NB4 (cell line): ENCODE data around the gene TMEM170B.

Experiments
- CTCF ChIP-seq: IDR thresholded peaks from one replicate; pipeline ENCODE4 v1.5.1; 2012; ENCODE audit warnings: low read depth, low read length
- MAX ChIP-seq: IDR thresholded peaks from 2 replicates; pipeline ENCODE4 v1.6.1; 2011; ENCODE audit warnings: low read depth, low read length
- POLR2A ChIP-seq: IDR thresholded peaks from 2 replicates; pipeline ENCODE4 v1.6.1; 2011; ENCODE audit warnings: mild to moderate bottlenecking; ENCODE audit not compliant: insufficient read length; ENCODE audit errors: extremely low read depth

- TF ChIP-seq CTCF (no peak), POLR2A (no peak), MAX (no peak)
Measured at GRCh38 chr6:11491596-11492463, 45.7 kb upstream of the TMEM170B start.
